ENCODE data around the gene FFAR3. TPM values are rescaled to one million over a fixed set of nuclear protein-coding genes. Genes with fewer than 3 reads are reported as not detected.
A peak's percentile ranks its signal among the peaks of the same experiment; 100 is the strongest.

Gene FFAR3
- total and polyA plus RNA-seq, 9 of the 15 experiments (the other 6 are each of a cell fraction or from before 2014, with no cell fraction given): not detected

DNA sequence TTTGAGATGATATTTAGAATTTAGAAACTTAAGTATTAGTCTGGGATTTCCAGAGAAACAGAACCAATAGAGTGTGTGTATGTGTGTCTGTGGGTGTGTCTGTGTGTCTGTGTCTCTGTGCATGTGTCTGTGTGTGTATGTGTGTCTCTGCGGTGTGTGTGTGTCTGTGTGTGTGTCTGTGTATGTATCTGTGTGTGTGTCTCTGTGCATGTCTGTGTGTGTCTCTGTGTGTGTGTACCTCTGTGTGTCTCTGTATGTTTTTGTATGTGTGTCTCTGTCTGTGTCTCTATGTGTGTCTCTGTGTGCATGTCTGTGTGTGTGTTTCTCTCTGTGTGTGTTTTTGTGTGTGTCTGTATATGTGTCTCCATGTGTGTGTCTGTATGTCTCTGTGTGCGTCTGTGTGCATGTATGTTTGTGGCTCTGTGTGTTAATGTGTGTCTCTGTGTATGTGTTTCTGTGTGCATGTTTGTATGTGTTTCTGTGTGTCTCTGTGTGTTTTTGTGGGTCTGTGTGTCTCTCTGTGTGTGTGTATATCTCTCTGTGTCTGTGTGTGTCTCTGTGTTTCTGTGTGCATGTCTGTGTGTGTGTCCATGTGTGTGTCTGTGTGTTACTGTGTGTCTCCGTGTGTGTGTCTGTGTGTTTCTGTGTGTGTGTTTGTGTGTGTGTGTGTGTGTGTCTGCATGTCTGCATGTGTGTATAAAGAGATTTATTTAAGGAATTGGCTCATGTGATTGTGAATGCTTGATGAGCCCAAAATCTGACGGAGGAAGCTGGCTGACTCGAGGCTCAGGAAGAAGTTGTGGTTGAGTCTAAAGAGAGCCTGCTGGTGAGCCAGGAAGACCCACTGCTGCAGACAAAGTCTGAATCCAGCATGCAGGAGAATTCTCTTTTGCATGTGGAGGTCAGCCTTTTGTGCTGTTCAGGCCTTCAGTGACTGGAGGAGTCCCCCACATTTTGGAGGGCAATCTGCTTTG is 34.8 kb downstream of the FFAR3 start (continued):
- TF ChIP-seq, protein P1, sequence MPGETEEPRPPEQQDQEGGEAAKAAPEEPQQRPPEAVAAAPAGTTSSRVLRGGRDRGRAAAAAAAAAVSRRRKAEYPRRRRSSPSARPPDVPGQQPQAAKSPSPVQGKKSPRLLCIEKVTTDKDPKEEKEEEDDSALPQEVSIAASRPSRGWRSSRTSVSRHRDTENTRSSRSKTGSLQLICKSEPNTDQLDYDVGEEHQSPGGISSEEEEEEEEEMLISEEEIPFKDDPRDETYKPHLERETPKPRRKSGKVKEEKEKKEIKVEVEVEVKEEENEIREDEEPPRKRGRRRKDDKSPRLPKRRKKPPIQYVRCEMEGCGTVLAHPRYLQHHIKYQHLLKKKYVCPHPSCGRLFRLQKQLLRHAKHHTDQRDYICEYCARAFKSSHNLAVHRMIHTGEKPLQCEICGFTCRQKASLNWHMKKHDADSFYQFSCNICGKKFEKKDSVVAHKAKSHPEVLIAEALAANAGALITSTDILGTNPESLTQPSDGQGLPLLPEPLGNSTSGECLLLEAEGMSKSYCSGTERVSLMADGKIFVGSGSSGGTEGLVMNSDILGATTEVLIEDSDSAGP (CRISPR knock-in tag; IDR thresholded peaks at IDR 0.05): no peak
- TF ChIP-seq, protein P2, sequence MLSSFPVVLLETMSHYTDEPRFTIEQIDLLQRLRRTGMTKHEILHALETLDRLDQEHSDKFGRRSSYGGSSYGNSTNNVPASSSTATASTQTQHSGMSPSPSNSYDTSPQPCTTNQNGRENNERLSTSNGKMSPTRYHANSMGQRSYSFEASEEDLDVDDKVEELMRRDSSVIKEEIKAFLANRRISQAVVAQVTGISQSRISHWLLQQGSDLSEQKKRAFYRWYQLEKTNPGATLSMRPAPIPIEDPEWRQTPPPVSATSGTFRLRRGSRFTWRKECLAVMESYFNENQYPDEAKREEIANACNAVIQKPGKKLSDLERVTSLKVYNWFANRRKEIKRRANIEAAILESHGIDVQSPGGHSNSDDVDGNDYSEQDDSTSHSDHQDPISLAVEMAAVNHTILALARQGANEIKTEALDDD (IDR thresholded peaks at IDR 0.05): no peak
- TF ChIP-seq, protein P3, sequence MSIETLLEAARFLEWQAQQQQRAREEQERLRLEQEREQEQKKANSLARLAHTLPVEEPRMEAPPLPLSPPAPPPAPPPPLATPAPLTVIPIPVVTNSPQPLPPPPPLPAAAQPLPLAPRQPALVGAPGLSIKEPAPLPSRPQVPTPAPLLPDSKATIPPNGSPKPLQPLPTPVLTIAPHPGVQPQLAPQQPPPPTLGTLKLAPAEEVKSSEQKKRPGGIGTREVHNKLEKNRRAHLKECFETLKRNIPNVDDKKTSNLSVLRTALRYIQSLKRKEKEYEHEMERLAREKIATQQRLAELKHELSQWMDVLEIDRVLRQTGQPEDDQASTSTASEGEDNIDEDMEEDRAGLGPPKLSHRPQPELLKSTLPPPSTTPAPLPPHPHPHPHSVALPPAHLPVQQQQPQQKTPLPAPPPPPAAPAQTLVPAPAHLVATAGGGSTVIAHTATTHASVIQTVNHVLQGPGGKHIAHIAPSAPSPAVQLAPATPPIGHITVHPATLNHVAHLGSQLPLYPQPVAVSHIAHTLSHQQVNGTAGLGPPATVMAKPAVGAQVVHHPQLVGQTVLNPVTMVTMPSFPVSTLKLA (conservative IDR thresholded peaks at IDR 0.05): no peak
- TF ChIP-seq PURB (CRISPR knock-in tag; IDR thresholded peaks at IDR 0.05; ENCODE audit: low read depth) (no peak), ZNF217 (CRISPR knock-in tag; IDR thresholded peaks at IDR 0.05) (no peak), MYBL2 (IDR thresholded peaks at IDR 0.05; ENCODE audit: low read depth) (0 out of 2 replicates have a peak, but pooled peaks have one; percentile 30), MYBL2 (CRISPR knock-in tag; IDR thresholded peaks at IDR 0.05; ENCODE audit: borderline replicate concordance) (no peak), PHF21A (IDR thresholded peaks at IDR 0.05; ENCODE audit: borderline replicate concordance, low read depth) (no peak), MAFF (IDR thresholded peaks at IDR 0.05; ENCODE audit: low read length) (no peak), ZNF589 (CRISPR knock-in tag; IDR thresholded peaks at IDR 0.05; ENCODE audit: low read depth) (no peak), RHOXF2B (CRISPR knock-in tag; conservative IDR thresholded peaks at IDR 0.05) (no peak), KHSRP (IDR thresholded peaks at IDR 0.05) (no peak), HLTF (IDR thresholded peaks at IDR 0.05) (0 out of 2 replicates have a peak, but pooled peaks have one; percentile 40), ZNF584 (CRISPR knock-in tag; IDR thresholded peaks at IDR 0.05; ENCODE audit: low read depth) (no peak), NCOA1 (IDR thresholded peaks at IDR 0.05; ENCODE audit: low read depth) (no peak), ZNF766 (CRISPR knock-in tag; conservative IDR thresholded peaks at IDR 0.05) (no peak), ZNF57 (CRISPR knock-in tag; IDR thresholded peaks at IDR 0.05) (no peak), OTX1 (CRISPR knock-in tag; IDR thresholded peaks at IDR 0.05) (peak; percentile 86), PCBP2 (IDR thresholded peaks at IDR 0.05; ENCODE audit: low read depth, low read length, poor library complexity, severe bottlenecking) (no peak), ARNT (IDR thresholded peaks at IDR 0.05) (peak in 1 of 2 experiments; percentile 31; a peak in 1 of 4 replicates)
- TF ChIP-seq, protein P4, sequence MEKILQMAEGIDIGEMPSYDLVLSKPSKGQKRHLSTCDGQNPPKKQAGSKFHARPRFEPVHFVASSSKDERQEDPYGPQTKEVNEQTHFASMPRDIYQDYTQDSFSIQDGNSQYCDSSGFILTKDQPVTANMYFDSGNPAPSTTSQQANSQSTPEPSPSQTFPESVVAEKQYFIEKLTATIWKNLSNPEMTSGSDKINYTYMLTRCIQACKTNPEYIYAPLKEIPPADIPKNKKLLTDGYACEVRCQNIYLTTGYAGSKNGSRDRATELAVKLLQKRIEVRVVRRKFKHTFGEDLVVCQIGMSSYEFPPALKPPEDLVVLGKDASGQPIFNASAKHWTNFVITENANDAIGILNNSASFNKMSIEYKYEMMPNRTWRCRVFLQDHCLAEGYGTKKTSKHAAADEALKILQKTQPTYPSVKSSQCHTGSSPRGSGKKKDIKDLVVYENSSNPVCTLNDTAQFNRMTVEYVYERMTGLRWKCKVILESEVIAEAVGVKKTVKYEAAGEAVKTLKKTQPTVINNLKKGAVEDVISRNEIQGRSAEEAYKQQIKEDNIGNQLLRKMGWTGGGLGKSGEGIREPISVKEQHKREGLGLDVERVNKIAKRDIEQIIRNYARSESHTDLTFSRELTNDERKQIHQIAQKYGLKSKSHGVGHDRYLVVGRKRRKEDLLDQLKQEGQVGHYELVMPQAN (IDR thresholded peaks at IDR 0.05; ENCODE audit: borderline replicate concordance): peak; percentile 70; the same call in 1 of the 2 replicates
